Inferior parietal cortex (tissue), 1 donor: Measurements from ENCODE around the gene SRC.

Source experiments
- DNase-seq: peaks from one replicate; pipeline ENCODE4 v3.0.0-alpha.2; 2016; ENCODE audit errors: extremely low spot score

SRC gene

GRCh38 chr20:37381621-37382471 lies 35.9 kb downstream of the SRC start:
- DNase-seq, result no peak

- DNase-seq, result no peak
These were observed 36.7 kb downstream of the SRC start for GRCh38 chr20:37382482-37383120.

DNA sequence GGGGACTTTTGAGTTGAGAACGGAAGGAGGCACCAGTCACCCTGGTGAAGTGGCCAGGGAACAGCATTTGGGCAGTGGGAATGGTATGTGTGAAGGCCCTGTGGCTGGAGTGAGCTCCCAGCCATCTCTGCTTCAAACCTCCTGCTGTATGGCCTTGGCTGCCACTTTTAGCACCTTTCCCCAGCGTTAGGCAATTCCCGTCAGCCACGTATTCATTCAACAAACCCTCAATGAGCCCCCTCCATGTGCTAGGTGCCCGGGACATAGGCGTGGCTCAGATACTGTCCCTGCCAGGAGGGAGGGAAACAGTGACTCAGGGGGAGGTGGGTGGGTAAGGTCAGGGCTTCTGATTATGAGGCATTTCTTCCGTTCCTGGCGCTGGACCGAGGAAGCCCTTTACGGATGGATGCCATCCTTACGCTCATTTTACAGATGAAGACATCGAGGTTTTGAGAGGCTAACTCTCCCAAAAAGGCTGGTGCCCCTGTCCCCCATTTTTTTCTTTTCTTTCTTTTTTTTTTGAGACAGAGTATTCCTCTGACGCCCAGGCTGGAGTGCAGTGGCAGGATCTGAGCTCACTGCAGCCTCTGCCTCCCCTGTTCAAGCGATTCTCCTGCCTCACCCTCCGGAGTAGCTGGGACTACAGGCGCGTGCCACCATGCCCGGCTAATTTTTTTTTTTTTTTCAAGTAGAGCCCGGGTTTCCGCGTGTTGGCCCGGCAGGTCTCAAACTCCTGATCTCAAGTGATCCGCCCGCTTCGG lies 37.5 kb downstream of the SRC start:
- no peak for DNase-seq

DNA sequence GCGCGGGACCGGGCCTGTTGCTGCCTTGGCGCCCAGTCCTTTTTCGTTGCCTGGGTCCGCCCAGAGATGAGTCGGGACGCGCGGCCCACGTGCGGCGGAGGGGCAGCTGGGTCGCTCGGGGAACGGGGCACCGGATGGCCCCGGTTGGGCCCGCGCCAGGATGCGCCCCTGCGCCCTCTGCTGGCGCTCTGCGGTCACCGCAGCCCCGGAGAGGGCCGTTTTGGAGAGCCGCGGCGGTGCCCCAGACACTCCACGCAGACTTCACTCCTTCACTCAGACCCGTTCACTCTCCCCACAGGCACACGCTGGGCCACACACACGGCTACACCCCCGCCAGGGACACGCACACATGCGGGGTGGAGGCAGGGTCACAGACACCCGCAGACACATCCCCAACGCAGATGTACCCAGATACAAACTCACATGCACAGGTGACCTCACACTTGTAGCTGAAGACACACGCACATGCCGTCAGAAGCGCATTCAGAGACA lies 38.8 kb downstream of the SRC start:
- peak; percentile 49 for DNase-seq

DNA sequence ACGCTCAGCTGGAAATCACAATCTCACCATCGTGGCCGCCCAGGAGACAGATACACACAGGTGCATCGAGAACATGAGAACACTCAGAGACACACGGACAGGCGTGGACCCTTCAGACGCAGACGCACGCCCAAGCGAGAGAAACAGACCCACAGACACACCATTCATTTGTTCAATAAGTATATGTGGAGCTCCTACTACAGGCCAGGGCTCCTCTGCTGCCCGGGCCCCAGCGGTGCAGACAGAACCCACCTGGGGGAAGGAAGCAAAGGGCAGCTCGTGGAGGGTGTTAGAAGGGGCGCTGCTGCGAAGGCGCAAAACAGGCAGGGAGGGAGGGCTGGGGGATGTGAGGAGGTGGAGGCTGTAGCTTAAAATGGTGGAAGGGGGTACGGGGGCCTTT lies 39.2 kb downstream of the SRC start:
- DNase-seq, result no peak

GRCh38 chr20:37385659-37386504 lies 39.9 kb downstream of the SRC start:
- no peak for DNase-seq

DNA sequence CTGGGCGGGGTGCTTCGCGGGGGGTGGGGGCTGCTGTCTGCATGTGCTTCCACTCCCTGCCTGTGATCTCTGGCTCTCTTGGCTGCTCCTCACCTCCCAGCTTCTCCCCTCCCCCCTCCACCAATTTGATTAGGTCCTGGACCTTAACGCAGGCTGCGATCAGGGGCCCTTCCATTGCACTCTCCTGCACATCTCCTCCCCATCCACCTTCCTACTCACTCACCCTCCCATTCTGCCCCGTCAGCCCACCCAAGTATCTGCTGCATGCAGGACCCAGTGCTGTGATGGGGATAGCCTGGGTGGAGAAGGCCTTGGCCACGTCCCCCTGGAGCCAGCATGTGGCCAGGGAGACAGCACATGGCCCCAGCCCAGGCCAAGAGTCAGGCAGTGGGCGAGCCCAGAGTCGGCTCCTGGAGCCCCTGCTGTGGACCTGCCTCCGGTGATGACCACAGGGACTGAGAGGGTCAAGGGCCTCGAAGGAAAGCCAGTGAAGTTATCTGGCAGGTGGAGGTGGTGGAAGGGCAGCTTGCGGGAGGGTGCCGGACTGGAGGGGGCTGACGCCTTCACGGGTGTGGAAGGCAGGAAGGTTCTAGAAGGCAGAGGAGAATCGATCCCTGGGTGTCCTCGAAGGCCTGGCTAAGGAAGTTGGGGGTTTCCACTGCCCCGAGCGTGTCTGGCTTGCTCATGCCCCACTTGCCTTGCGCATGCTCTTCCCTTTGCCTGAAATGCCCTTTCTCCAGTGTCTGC lies 40.7 kb downstream of the SRC start:
- no peak for DNase-seq

GRCh38 chr20:37387519-37388269 lies 41.8 kb downstream of the SRC start:
- no peak for DNase-seq

- no peak for DNase-seq
These were observed 42.9 kb downstream of the SRC start for GRCh38 chr20:37388831-37389230.

- no peak for DNase-seq
These were observed 43.4 kb downstream of the SRC start for GRCh38 chr20:37389241-37389747.

DNA sequence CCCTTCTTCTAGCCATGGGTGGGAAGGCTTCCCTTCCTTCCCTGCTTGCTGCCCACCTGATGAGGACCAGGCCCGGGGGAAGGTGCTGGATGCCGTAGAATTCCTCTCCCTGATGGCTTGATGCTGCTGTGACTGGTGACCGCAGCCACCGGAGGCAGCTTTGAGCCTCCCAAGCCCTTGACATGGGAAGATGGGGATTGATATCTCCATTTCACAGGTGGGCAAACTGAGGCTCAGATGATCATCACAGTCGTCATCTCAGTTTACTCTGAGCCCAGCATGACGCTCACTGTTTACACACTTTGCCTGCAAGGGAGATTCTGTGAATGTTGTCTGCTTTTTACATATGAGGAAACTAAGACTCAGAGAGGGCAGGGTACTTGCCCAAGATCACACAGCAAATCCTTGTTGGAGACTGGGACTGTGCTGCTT lies 43.9 kb downstream of the SRC start:
- no peak for DNase-seq

DNA sequence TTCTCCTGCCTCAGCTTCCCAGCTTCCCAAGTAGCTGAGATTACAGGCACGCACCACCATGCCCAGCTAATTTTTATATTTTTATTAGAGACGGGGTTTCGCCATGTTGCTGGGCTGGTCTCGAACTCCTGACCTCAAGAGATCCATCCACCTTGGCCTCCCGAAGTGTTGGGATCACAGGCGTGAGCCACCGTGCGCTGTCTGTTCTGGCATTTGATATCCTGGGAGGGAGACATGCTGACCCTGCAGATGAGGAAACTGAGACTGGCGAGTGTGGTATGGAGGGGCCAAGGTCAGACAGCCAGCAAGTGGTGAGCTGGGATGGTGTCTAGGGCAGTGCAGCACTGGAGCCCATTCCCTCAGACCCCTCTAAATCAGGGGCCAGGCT lies 44.6 kb downstream of the SRC start:
- no peak for DNase-seq

GRCh38 chr20:37390891-37391525 lies 45.1 kb downstream of the SRC start:
- no peak for DNase-seq

- DNase-seq, result no peak
These were observed 46.7 kb downstream of the SRC start for GRCh38 chr20:37392441-37393195.

- no peak for DNase-seq
These were observed 47.4 kb downstream of the SRC start for GRCh38 chr20:37393196-37393862.

DNA sequence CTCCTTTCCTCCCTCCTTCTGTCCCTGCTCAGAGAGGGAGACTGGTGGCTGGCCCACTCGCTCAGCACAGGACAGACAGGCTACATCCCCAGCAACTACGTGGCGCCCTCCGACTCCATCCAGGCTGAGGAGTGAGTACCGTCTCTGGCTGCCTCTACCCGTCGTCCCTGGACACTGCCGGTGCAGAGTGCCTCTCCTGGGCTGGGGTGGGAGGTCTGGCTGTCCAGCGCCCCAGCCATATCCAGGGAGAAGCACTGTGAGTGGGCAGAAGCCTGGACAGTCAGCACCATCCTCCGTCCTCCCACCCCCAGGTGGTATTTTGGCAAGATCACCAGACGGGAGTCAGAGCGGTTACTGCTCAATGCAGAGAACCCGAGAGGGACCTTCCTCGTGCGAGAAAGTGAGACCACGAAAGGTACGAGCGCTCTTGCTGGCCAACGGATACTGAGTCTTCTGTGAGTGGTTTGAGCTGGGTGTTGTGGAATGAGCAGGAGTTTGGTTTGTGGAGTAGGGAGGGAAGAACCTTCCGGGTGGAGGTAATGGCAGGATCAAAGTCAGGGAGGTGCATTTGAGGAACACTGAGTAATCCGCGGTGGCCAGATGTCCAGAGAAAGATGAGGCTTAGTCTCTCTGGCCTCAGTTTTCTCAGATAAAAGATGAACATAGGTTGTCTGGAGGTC lies 48.1 kb downstream of the SRC start:
- no peak for DNase-seq
